HFFc6 (cell line): ENCODE measurements around the gene ARF1. TPM values are rescaled to one million over a fixed set of nuclear protein-coding genes. Genes with fewer than 3 reads are reported as not detected.

Source experiments
- DNase-seq: peaks from one replicate; pipeline ENCODE4 v3.0.0-alpha.2; 2018
- H3K27ac Mint-ChIP-seq: 2 replicates; pipeline ENCODE4 v1.8.0; 2020; ENCODE audit warnings: mild to moderate bottlenecking, mixed read lengths
- H3K27me3 Mint-ChIP-seq: 2 replicates; pipeline ENCODE4 v1.8.0; 2021; ENCODE audit warnings: mild to moderate bottlenecking, moderate library complexity, mixed read lengths; ENCODE audit not compliant: insufficient read depth
- H3K36me3 Mint-ChIP-seq: 2 replicates; pipeline ENCODE4 v1.8.0; 2021; ENCODE audit warnings: low read depth, mixed read lengths
- H3K4me1 Mint-ChIP-seq: 2 replicates; pipeline ENCODE4 v1.8.0; 2020; ENCODE audit warnings: low read depth, mixed read lengths
- H3K4me3 Mint-ChIP-seq: 2 replicates; pipeline ENCODE4 v1.8.0; 2020; ENCODE audit warnings: mild to moderate bottlenecking, moderate library complexity, mixed read lengths
- H3K9me3 Mint-ChIP-seq: 2 replicates; pipeline ENCODE4 v1.8.0; 2020; ENCODE audit warnings: mild to moderate bottlenecking, mixed read lengths
- CTCF ChIP-seq: fragments of 200-600 bp; sonication (generic); IDR thresholded peaks from 2 replicates; pipeline ENCODE4 v1.5.0; 2021; ENCODE audit warnings: antibody characterized with exemption, mild to moderate bottlenecking
- total RNA-seq, 6 experiments: library from RNA; stranded (reverse); fragmentation: NEBNext Ultra II Directional; extraction: Animal tissue kit (Norgen Biotek cat#: 25700); gene quantifications; 2 replicates in 1 of 6; 3 replicates in 5 of 6; pipeline ENCODE4 v1.2.3, GENCODE V29; 2021

ARF1 gene
- total RNA-seq, 6 experiments from 2014 or later, result 578 to 615 (median 590) TPM

DNA sequence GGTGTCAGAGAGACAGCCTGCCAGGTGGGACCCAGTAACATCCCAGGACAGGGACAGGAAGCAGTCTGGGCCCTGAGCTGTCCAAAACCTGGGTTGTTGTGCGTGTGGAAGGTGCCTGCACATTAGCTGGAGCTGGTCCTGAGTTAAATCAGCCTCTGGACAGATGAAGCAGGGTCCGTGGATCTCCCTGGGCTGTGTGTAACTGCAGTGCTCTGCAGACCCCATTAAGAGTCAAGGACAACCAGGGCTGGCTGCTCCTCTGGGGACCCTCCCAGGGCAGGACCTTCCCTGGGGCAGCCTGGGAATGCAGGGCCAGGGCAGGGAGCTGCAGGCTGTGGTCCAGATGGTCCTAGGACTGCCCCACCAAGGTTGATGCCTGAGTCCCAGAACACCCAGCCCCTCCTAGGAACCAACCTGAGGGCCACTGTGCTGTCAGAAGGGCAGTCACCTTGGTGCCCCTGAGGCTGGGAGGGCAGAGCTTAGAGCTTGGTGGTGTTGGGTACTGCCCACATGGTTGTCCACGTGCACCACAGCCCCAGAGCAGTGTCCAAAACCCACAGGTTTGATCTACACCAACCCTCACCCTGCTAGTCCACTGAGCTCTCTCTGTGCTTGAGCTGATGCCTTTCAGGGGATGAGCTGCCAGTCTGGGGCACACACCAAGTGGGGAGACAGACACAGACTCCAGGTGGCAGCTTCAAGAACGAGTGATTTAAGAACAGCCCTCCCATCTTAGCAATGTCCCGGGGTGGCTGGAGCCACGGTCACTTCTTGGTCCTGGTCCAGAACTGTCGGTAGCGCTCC, 23.7 kb downstream of the ARF1 start:
- no peak for DNase-seq
- Mint-ChIP-seq H3K27me3 (peaks cover 11% of the 10 kb centered on the region), H3K4me1 (peaks cover 37% of the 10 kb centered on the region)

DNA sequence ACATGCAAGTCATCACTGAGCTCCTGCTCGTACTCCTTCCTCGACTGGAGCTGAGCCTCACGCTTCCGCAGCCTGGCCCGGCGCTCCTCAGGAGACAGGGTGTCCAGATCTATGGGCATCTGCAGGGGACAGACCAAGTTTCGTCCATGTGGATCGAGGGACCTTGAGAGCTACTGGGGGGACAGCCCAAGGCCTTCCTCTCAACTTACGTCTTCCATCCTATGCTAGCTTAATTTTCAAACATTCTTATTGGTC, 24.2 kb downstream of the ARF1 start:
- Mint-ChIP-seq H3K9me3 (no peaks in the 10 kb centered on the region), H3K4me1 (peaks cover 31% of the 10 kb centered on the region), H3K36me3 (no peaks in the 10 kb centered on the region), H3K27me3 (peaks cover 6% of the 10 kb centered on the region), H3K4me3 (no peak overlapping the region), H3K27ac (no peak overlapping the region)
- DNase-seq, result no peak
- no peak for TF ChIP-seq CTCF

More for the DNA sequence above, 23.7 kb downstream of the ARF1 start:
- H3K4me3 Mint-ChIP-seq, result no peak overlapping the region
- no peaks in the 10 kb centered on the region for H3K9me3 Mint-ChIP-seq
- H3K36me3 Mint-ChIP-seq, result no peaks in the 10 kb centered on the region
- H3K27ac Mint-ChIP-seq, result no peak overlapping the region
- no peak for TF ChIP-seq CTCF

GRCh38 chr1:228107636-228108035, 25.1 kb downstream of the ARF1 start:
- DNase-seq, result no peak
- peaks cover 31% of the 10 kb centered on the region for H3K4me1 Mint-ChIP-seq

GRCh38 chr1:228108055-228108690, 25.7 kb downstream of the ARF1 start:
- no peak for DNase-seq
- Mint-ChIP-seq H3K4me1 (peaks cover 31% of the 10 kb centered on the region), H3K9me3 (no peaks in the 10 kb centered on the region), H3K4me3 (peak overlapping the region; percentile 92), H3K27me3 (peaks cover 6% of the 10 kb centered on the region), H3K27ac (peak overlapping the region; percentile 82), H3K36me3 (no peaks in the 10 kb centered on the region)
- no peak for TF ChIP-seq CTCF

More at GRCh38 chr1:228107636-228108035, 25.1 kb downstream of the ARF1 start:
- no peak for TF ChIP-seq CTCF
- H3K27me3 Mint-ChIP-seq, result peaks cover 6% of the 10 kb centered on the region
- H3K9me3 Mint-ChIP-seq, result no peaks in the 10 kb centered on the region
- peak overlapping the region; percentile 92 for H3K4me3 Mint-ChIP-seq
- no peak overlapping the region for H3K27ac Mint-ChIP-seq
- no peaks in the 10 kb centered on the region for H3K36me3 Mint-ChIP-seq

GRCh38 chr1:228108742-228109072, 26.2 kb downstream of the ARF1 start:
- DNase-seq, result no peak
- peaks cover 26% of the 10 kb centered on the region for H3K4me1 Mint-ChIP-seq
- no peaks in the 10 kb centered on the region for H3K36me3 Mint-ChIP-seq
- H3K27ac Mint-ChIP-seq, result peak overlapping the region; percentile 82
- no peaks in the 10 kb centered on the region for H3K9me3 Mint-ChIP-seq
- peak overlapping the region; percentile 92 for H3K4me3 Mint-ChIP-seq
- H3K27me3 Mint-ChIP-seq, result peaks cover 6% of the 10 kb centered on the region
- TF ChIP-seq CTCF, result no peak
